ENCODE results near the gene ZNF84. TPM values are rescaled to one million over a fixed set of nuclear protein-coding genes. Genes with fewer than 3 reads are reported as not detected.

ZNF84 gene
- total and polyA plus RNA-seq, 9 of the 15 experiments (the other 6 are each of a cell fraction or from before 2014, with no cell fraction given), result 8.8 to 24.3 (median 12.1) TPM

- peak; percentile 12; the same call in 1 of the 2 replicates for TF ChIP-seq USF2 (CRISPR knock-in tag; IDR thresholded peaks at IDR 0.05)
- TF ChIP-seq SAP30 (IDR thresholded peaks at IDR 0.05; ENCODE audit: borderline replicate concordance, insufficient read depth, low read depth, low read length, poor library complexity, severe bottlenecking), result peak; percentile 24
- no peak; the same call in 1 of the 2 replicates for TF ChIP-seq DMBX1 (CRISPR knock-in tag; IDR thresholded peaks at IDR 0.05; ENCODE audit: borderline replicate concordance)
- TF ChIP-seq POLR2A (conservative IDR thresholded peaks at IDR 0.05), result peak; percentile 81
- TF ChIP-seq TEAD2 (tag; IDR thresholded peaks at IDR 0.05), result no peak
- TF ChIP-seq POLR2H (tag; IDR thresholded peaks at IDR 0.05; ENCODE audit: low read depth), result peak; percentile 58; the same call in 1 of the 2 replicates
- no peak for TF ChIP-seq MBD2 (IDR thresholded peaks at IDR 0.05; ENCODE audit: borderline replicate concordance, low read depth)
- no peak for TF ChIP-seq LARP7 (IDR thresholded peaks at IDR 0.05)
- TF ChIP-seq ZBTB1 (CRISPR knock-in tag; IDR thresholded peaks at IDR 0.05; ENCODE audit: borderline replicate concordance, low read depth), result no peak
- TF ChIP-seq DIDO1 (tag; IDR thresholded peaks at IDR 0.05; ENCODE audit: low read depth), result peak; percentile 68
- TF ChIP-seq CREB3L1 (IDR thresholded peaks at IDR 0.05; ENCODE audit: borderline replicate concordance, low read depth), result peak; percentile 94
- TF ChIP-seq RREB1 (CRISPR knock-in tag; IDR thresholded peaks at IDR 0.05), result no peak
- TF ChIP-seq L3MBTL2 (IDR thresholded peaks at IDR 0.05), result peak; percentile 89
- TF ChIP-seq HMG20A (CRISPR knock-in tag; conservative IDR thresholded peaks at IDR 0.05), result no peak
- TF ChIP-seq ZNF175 (CRISPR knock-in tag; IDR thresholded peaks at IDR 0.05; ENCODE audit: low read depth), result peak; percentile 89
- TF ChIP-seq RBM22 (IDR thresholded peaks at IDR 0.05; ENCODE audit: low read depth, low read length, poor library complexity, severe bottlenecking), result peak; percentile 25
- 0 out of 2 replicates have a peak, but pooled peaks have one; percentile 27 for TF ChIP-seq PML (IDR thresholded peaks at IDR 0.05; ENCODE audit: low read length)
- TF ChIP-seq ZNF24 (IDR thresholded peaks at IDR 0.05), result no peak; the same call in 1 of the 2 replicates
- no peak for TF ChIP-seq GTF2A2 (tag; IDR thresholded peaks at IDR 0.05)
- TF ChIP-seq ZNF695 (CRISPR knock-in tag; IDR thresholded peaks at IDR 0.05), result no peak
These were observed 43.3 kb downstream of the ZNF84 start, which contains the start of gene ZNF140 (continued) for GRCh38 chr12:133080368-133081158.

Data from K562 (cell line).